Tibial nerve (tissue), 4 donors: ENCODE measurements around the gene TMEM185B. TPM values are rescaled to one million over a fixed set of nuclear protein-coding genes. Genes with fewer than 3 reads are reported as not detected.

Experiments
- DNase-seq, 2 donors: peaks; one replicate each; pipeline ENCODE4 v3.0.0-alpha.2; 2019; ENCODE audit warnings: low spot score in 2 of 2
- H3K27ac ChIP-seq, 4 donors: fragments of 200-600 bp; sonication (generic) in 3 of 4; one replicate each; pipeline ENCODE4 v1.5.1; 2017 to 2019; ENCODE audit warnings: mild to moderate bottlenecking in 1 of 4
- H3K27me3 ChIP-seq, 2 donors: fragments of 200-600 bp; sonication (generic) in 1 of 2; one replicate each; pipeline versions ENCODE4 v1.5.1 to v1.6.0; 2017 to 2019
- H3K36me3 ChIP-seq, 3 donors: fragments of 200-600 bp; sonication (generic); one replicate each; pipeline ENCODE4 v1.5.1; 2018 to 2019
- H3K4me1 ChIP-seq, 4 donors: fragments of 200-600 bp; sonication (generic) in 3 of 4; one replicate each; pipeline ENCODE4 v1.5.1; 2017 to 2019
- H3K4me3 ChIP-seq, 4 donors: fragments of 200-600 bp; sonication (generic) in 3 of 4; one replicate each; pipeline ENCODE4 v1.5.1; 2017 to 2019; ENCODE audit warnings: mild to moderate bottlenecking in 1 of 4, moderate library complexity in 1 of 4
- H3K9me3 ChIP-seq, 4 donors: fragments of 200-600 bp; sonication (generic) in 3 of 4; one replicate each; pipeline ENCODE4 v1.5.1; 2017 to 2019
- CTCF ChIP-seq, 5 experiments: fragments of 200-600 bp in 3 of 5; fragments of 450-650 bp in 2 of 5; sonication (generic) in 3 of 5; IDR thresholded peaks; one replicate each; pipeline ENCODE4 v1.5.1; 2016 to 2019; ENCODE audit warnings: antibody characterized with exemption in 5 of 5, mild to moderate bottlenecking in 3 of 5, moderate library complexity in 2 of 5
- EP300 ChIP-seq, 2 donors: sonication (generic); formaldehyde crosslinking; IDR thresholded peaks; one replicate each; pipeline ENCODE4 v1.6.1; 2017; ENCODE audit warnings: antibody characterized with exemption in 2 of 2, mild to moderate bottlenecking in 1 of 2
- POLR2A ChIP-seq, 2 donors: fragments of 450-650 bp; IDR thresholded peaks; one replicate each; pipeline ENCODE4 v1.6.1; 2017; ENCODE audit warnings: antibody characterized with exemption in 2 of 2, mild to moderate bottlenecking in 2 of 2, moderate library complexity in 2 of 2
- WGBS, 2 donors: methylation state at CpG; one replicate each; pipeline ENCODE4 v1.1.5; 2018; 5-methylcytosine and 5-hydroxymethylcytosine counted together
- total RNA-seq, 4 donors: library from RNA; depleted of rRNA; stranded (reverse); fragments of >200 nt; gene quantifications; one replicate each; pipeline ENCODE4 v1.1.0, GENCODE V29; 2016

TMEM185B gene
- total RNA-seq, 4 donors from 2014 or later, result 20.5 to 38.1 (median 35.5) TPM

GRCh38 chr2:120189189-120189588, 34.0 kb downstream of the TMEM185B start:
- TF ChIP-seq CTCF (IDR thresholded peaks at IDR 0.05) (no peak), POLR2A (IDR thresholded peaks at IDR 0.05) (no peak), EP300 (IDR thresholded peaks at IDR 0.05) (no peak)
- no peaks in the 10 kb centered on the region for H3K27me3 ChIP-seq
- H3K27ac ChIP-seq, result no peak overlapping the region
- no peaks in the 10 kb centered on the region for H3K36me3 ChIP-seq
- H3K4me1 ChIP-seq, result no peaks in the 10 kb centered on the region
- WGBS, 2 donors, result 80 to 89% methylated on average over 1 of the region's 1 CpG
- no peak for DNase-seq
- H3K4me3 ChIP-seq, result no peak overlapping the region
- peaks cover 0 to 22% (median 6%) of the 10 kb centered on the region in 4 donors for H3K9me3 ChIP-seq

- 74 to 78% methylated on average over 5 of the region's 5 CpGs for WGBS, 2 donors
- no peak overlapping the region for H3K27ac ChIP-seq
- no peaks in the 10 kb centered on the region for H3K4me1 ChIP-seq
- H3K27me3 ChIP-seq, result no peaks in the 10 kb centered on the region
- no peak overlapping the region for H3K4me3 ChIP-seq
- H3K36me3 ChIP-seq, result peaks cover 0 to 19% (median 0%) of the 10 kb centered on the region in 3 donors
- no peak for DNase-seq
- H3K9me3 ChIP-seq, result no peaks in the 10 kb centered on the region
- TF ChIP-seq POLR2A (IDR thresholded peaks at IDR 0.05) (no peak), CTCF (IDR thresholded peaks at IDR 0.05) (no peak), EP300 (IDR thresholded peaks at IDR 0.05) (no peak)
Observed at GRCh38 chr2:120182019-120182560, 41.1 kb downstream of the TMEM185B start.

GRCh38 chr2:120180066-120180465, 43.1 kb downstream of the TMEM185B start:
- H3K4me1 ChIP-seq, result no peaks in the 10 kb centered on the region
- TF ChIP-seq CTCF (IDR thresholded peaks at IDR 0.05) (no peak), POLR2A (IDR thresholded peaks at IDR 0.05) (no peak), EP300 (IDR thresholded peaks at IDR 0.05) (no peak)
- DNase-seq, result no peak
- H3K27ac ChIP-seq, result no peak overlapping the region
- H3K27me3 ChIP-seq, result no peaks in the 10 kb centered on the region
- peaks cover 0 to 21% (median 0%) of the 10 kb centered on the region in 3 donors for H3K36me3 ChIP-seq
- 70 to 76% methylated on average over 3 of the region's 3 CpGs for WGBS, 2 donors
- H3K4me3 ChIP-seq, result no peak overlapping the region
- H3K9me3 ChIP-seq, result no peaks in the 10 kb centered on the region

GRCh38 chr2:120179396-120179795, 43.8 kb downstream of the TMEM185B start:
- no peak for DNase-seq
- peaks cover 0 to 21% (median 0%) of the 10 kb centered on the region in 3 donors for H3K36me3 ChIP-seq
- 91 to 96% methylated on average over 3 of the region's 3 CpGs for WGBS, 2 donors
- no peaks in the 10 kb centered on the region for H3K27me3 ChIP-seq
- peaks cover 0 to 6% (median 0%) of the 10 kb centered on the region in 4 donors for H3K4me1 ChIP-seq
- H3K4me3 ChIP-seq, result no peak overlapping the region
- no peak for TF ChIP-seq EP300 (IDR thresholded peaks at IDR 0.05)
- no peak for TF ChIP-seq CTCF (IDR thresholded peaks at IDR 0.05)
- no peak for TF ChIP-seq POLR2A (IDR thresholded peaks at IDR 0.05)
- no peak overlapping the region for H3K27ac ChIP-seq
- no peaks in the 10 kb centered on the region for H3K9me3 ChIP-seq

GRCh38 chr2:120177973-120178372, 45.2 kb downstream of the TMEM185B start:
- TF ChIP-seq EP300 (IDR thresholded peaks at IDR 0.05), result no peak
- no peak for TF ChIP-seq CTCF (IDR thresholded peaks at IDR 0.05)
- TF ChIP-seq POLR2A (IDR thresholded peaks at IDR 0.05), result no peak
- no peak overlapping the region for H3K4me3 ChIP-seq
- 82 to 84% methylated on average over 7 of the region's 7 CpGs for WGBS, 2 donors
- no peaks in the 10 kb centered on the region for H3K27me3 ChIP-seq
- peaks cover 0 to 21% (median 0%) of the 10 kb centered on the region in 3 donors for H3K36me3 ChIP-seq
- DNase-seq, result no peak
- no peaks in the 10 kb centered on the region for H3K9me3 ChIP-seq
- H3K27ac ChIP-seq, result no peak overlapping the region
- peaks cover 0 to 6% (median 0%) of the 10 kb centered on the region in 4 donors for H3K4me1 ChIP-seq
